ENCODE measurements around the gene PIK3AP1. TPM values are rescaled to one million over a fixed set of nuclear protein-coding genes. Genes with fewer than 3 reads are reported as not detected.
A peak's percentile ranks its signal among the peaks of the same experiment; 100 is the strongest.

Gene PIK3AP1
- total and polyA plus RNA-seq, 8 donors = 2.6 to 14.5 (median 6.4) TPM; not detected in 1

DNA sequence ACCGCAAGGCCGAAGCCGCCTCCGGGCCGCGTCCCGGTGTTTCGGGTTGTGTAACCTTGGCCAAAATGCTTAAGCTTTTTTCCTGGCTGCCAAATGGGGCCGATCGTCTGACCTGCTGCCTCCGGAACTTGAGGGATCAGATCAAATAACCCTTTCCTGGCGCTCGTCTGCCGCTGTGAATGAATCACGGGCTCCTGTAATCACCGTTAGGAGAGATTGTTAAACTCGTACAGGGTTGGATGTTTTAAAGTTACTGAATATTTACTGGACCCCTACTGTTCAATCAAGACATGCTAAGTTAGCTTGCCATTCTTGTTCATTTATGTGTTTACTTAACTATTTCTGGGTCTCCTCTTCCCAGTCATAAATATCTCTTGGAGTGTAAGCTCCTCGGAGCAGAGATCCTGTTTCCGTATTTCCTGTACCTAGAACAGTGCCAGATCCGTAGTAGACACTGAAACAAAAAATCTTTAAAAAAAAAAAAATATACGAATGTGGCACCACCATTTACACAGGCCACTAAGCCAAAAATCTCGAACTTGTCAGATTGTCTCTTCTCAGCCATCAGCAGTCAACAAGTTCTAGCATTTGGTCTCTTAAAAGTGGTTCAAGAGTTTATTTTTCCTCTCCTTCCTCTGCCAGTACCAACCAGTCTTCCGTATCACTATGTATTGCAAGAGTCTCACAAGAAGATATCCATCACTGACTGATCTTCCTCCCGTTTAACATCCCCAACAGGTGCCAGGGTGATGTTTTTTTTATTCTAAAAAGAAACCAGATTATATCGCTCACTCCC lies 132.9 kb downstream of the PIK3AP1 start:
- TF ChIP-seq POLR2AphosphoS5 (IDR thresholded peaks at IDR 0.05) (no peak), EP300 (IDR thresholded peaks at IDR 0.05) (no peak), POLR2A (IDR thresholded peaks at IDR 0.05) (no peak)
- TF ChIP-seq, protein P1, sequence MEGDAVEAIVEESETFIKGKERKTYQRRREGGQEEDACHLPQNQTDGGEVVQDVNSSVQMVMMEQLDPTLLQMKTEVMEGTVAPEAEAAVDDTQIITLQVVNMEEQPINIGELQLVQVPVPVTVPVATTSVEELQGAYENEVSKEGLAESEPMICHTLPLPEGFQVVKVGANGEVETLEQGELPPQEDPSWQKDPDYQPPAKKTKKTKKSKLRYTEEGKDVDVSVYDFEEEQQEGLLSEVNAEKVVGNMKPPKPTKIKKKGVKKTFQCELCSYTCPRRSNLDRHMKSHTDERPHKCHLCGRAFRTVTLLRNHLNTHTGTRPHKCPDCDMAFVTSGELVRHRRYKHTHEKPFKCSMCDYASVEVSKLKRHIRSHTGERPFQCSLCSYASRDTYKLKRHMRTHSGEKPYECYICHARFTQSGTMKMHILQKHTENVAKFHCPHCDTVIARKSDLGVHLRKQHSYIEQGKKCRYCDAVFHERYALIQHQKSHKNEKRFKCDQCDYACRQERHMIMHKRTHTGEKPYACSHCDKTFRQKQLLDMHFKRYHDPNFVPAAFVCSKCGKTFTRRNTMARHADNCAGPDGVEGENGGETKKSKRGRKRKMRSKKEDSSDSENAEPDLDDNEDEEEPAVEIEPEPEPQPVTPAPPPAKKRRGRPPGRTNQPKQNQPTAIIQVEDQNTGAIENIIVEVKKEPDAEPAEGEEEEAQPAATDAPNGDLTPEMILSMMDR (IDR thresholded peaks at IDR 0.05) = no peak
- H3K27me3 ChIP-seq = no peaks in the 10 kb centered on the region
- WGBS, 5 donors = 2 to 3% (median 3%) methylated on average over 17 to 25 of the region's 25 CpGs
- peak in 1 of 2 donors; percentile 66 for DNase-seq
- H3K27ac ChIP-seq = peak overlapping the region; percentile 97 to 100 (median 99)
- intact Hi-C loops (cut with DNase I; ENCODE audit: low total_unique reads) = no loop called here
- H3K9me3 ChIP-seq = no peaks in the 10 kb centered on the region
- H3K36me3 ChIP-seq = no peaks in the 10 kb centered on the region
- peaks cover 37 to 59% (median 48%) of the 10 kb centered on the region in 4 donors for H3K4me1 ChIP-seq
- peak overlapping the region; percentile 74 to 92 (median 83) for H3K4me3 ChIP-seq

GRCh38 chr10:96586419-96587263 lies 133.7 kb downstream of the PIK3AP1 start, which contains the start of gene TM9SF3:
Gene TM9SF3, minus strand, starts transcription at chr10:96587012. Its CDS starts 177 bp downstream, at chr10:96586835.
- Histone ChIP-seq H3K27me3 (no peaks in the 10 kb centered on the region), H3K27ac (peak within 1 kb of the TSS; percentile 97 to 100 (median 99)), H3K4me1 (peaks cover 45 to 67% (median 55%) of the 10 kb centered on the region in 4 donors), H3K36me3 (no peaks in the 10 kb centered on the region), H3K9me3 (no peaks in the 10 kb centered on the region), H3K4me3 (peak within 1 kb of the TSS; percentile 74 to 92 (median 83))
- 0 to 2% (median 0%) methylated on average over 6 to 107 of the region's 107 CpGs for WGBS, 5 donors
- TF ChIP-seq, protein P1 (IDR thresholded peaks at IDR 0.05) = peak in 1 of 7 experiments; percentile 15
- TF ChIP-seq EP300 (IDR thresholded peaks at IDR 0.05) (no peak), POLR2AphosphoS5 (IDR thresholded peaks at IDR 0.05) (peak; percentile 56 to 83 (median 82))
- intact Hi-C loops (cut with DNase I; ENCODE audit: low total_unique reads) = no loop called here
- peak; percentile 95 to 97 for DNase-seq

DNA sequence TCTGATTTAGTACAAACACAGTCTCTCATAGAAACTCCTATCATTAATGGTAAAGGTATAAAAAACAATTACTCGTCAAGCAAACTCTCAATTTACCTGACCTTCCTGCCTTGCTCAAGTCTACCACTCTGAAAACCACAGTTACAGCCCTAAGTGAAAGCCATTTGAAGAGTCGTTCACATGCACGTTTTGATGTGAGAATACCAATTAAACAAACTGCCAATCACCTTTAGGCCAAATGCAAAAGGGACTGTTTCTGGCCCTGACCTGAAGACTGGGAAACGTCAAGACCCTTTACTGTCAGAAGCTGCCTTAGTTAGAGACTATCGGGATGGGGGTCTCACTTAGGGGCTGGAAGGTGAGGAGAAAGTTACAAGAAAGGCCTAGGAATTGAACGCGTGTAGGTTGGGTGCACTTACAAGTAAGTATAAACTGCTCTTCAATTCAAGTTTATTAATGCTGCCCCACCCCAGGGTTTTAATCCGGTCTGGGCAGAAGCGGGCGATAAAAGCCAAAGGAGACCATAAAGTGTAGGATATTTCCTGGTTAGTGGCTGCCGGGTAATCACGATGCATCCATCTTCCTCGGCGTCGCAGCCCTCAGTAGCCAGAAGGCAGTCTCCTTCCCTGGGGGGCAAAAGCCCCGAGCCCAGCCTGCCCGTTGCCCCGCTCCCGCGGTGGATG lies 134.4 kb downstream of the PIK3AP1 start:
- DNase-seq = peak in 1 of 2 donors; percentile 78
- H3K27ac ChIP-seq = peak overlapping the region; percentile 97 to 100 (median 99)
- no peaks in the 10 kb centered on the region for H3K9me3 ChIP-seq
- 1 to 2% (median 1%) methylated on average over 17 to 20 of the region's 20 CpGs for WGBS, 5 donors
- H3K27me3 ChIP-seq = no peaks in the 10 kb centered on the region
- H3K4me3 ChIP-seq = peak overlapping the region; percentile 74 to 92 (median 83)
- TF ChIP-seq POLR2AphosphoS5 (IDR thresholded peaks at IDR 0.05) = no peak
- no peak for TF ChIP-seq EP300 (IDR thresholded peaks at IDR 0.05)
- no peak for TF ChIP-seq POLR2A (IDR thresholded peaks at IDR 0.05)
- TF ChIP-seq, protein P1 (IDR thresholded peaks at IDR 0.05) = no peak
- H3K36me3 ChIP-seq = no peaks in the 10 kb centered on the region
- peaks cover 49 to 75% (median 62%) of the 10 kb centered on the region in 4 donors for H3K4me1 ChIP-seq
- intact Hi-C loops (cut with DNase I; ENCODE audit: low total_unique reads) = no loop called here

DNA sequence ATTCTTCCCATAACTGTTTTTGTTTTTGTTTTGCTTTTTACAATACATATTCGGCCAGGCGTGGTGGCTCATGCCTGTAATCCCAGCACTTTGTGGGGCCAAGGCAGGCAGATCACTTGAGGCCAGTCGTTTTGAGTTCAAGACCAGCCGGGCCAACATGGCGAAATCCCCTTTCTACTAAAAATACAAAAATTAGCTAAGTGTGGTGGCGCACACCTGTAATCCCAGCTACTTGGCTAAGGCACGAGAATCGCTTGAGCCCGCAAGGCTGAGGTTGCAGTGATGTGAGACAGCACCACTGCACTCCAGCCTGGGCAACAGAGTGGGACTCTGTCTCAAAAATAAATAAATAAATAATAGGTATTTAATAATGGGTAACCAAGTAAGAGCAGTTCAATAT lies 135.8 kb downstream of the PIK3AP1 start:
- H3K4me3 ChIP-seq = peak overlapping the region; percentile 74 to 92 (median 83)
- intact Hi-C loops (cut with DNase I; ENCODE audit: low total_unique reads) = no loop called here

More for the DNA sequence above, 135.8 kb downstream of the PIK3AP1 start:
- DNase-seq = no peak
- Histone ChIP-seq H3K36me3 (no peaks in the 10 kb centered on the region), H3K27ac (peak overlapping the region; percentile 1 to 99 (median 97)), H3K9me3 (no peaks in the 10 kb centered on the region), H3K4me1 (peaks cover 58 to 87% (median 76%) of the 10 kb centered on the region in 4 donors), H3K27me3 (no peaks in the 10 kb centered on the region)
- TF ChIP-seq, protein P1 (IDR thresholded peaks at IDR 0.05) = no peak
- no peak for TF ChIP-seq EP300 (IDR thresholded peaks at IDR 0.05)
- 57 to 75% (median 63%) methylated on average over 9 of the region's 9 CpGs for WGBS, 5 donors

Measured in stomach (tissue), 9 donors.